DMS53 treated with DMSO at 0.1 percent for 48 hours (cell line): Measurements from ENCODE around the gene RANBP3.
"Not testable (repeated sequence)": the region's sequence is repeated elsewhere in the genome, so short reads cannot be mapped to it uniquely, and the experiment has no call there.

Experiments used
- DNase-seq: peaks from one replicate; lab custom pipeline; 2025; ENCODE audit not compliant: unreplicated experiment; lab: John Stamatoyannopoulos, UW

RANBP3 gene

GRCh38 chr19:5977785-5978605, at the start of gene RANBP3:
RANBP3 (minus strand) TSS chr19:5978140; CDS start chr19:5978082, 58 bp downstream.
- DNase-seq, result peak; percentile 95

- no peak for DNase-seq
Observed at GRCh38 chr19:6026390-6027227, 48.7 kb upstream of the RANBP3 start.

- not testable (repeated sequence) for DNase-seq
Observed at GRCh38 chr19:6024756-6025155, 46.8 kb upstream of the RANBP3 start.

GRCh38 chr19:6023936-6024335, 46.0 kb upstream of the RANBP3 start:
- DNase-seq, result no peak

GRCh38 chr19:6023085-6023682, 45.2 kb upstream of the RANBP3 start:
- DNase-seq, result no peak

GRCh38 chr19:6022570-6023064, 44.7 kb upstream of the RANBP3 start:
- no peak for DNase-seq

- DNase-seq, result peak; percentile 64
Observed at GRCh38 chr19:6021878-6022569, 44.1 kb upstream of the RANBP3 start.

GRCh38 chr19:6020972-6021805, 43.2 kb upstream of the RANBP3 start:
- DNase-seq, result peak; percentile 66

GRCh38 chr19:6020166-6020882, 42.4 kb upstream of the RANBP3 start:
- DNase-seq, result peak; percentile 85

- no peak for DNase-seq
Observed at GRCh38 chr19:6018786-6019185, 40.8 kb upstream of the RANBP3 start.

- DNase-seq, result no peak
Observed at GRCh38 chr19:6017576-6017975, 39.6 kb upstream of the RANBP3 start.

GRCh38 chr19:6015841-6016545, 38.1 kb upstream of the RANBP3 start:
- no peak for DNase-seq

GRCh38 chr19:6014551-6015135, 36.7 kb upstream of the RANBP3 start:
- DNase-seq, result no peak

GRCh38 chr19:6012426-6013170, 34.7 kb upstream of the RANBP3 start:
- DNase-seq, result no peak

GRCh38 chr19:6011794-6012193, 33.9 kb upstream of the RANBP3 start:
- DNase-seq, result no peak

GRCh38 chr19:6011206-6011605, 33.3 kb upstream of the RANBP3 start:
- no peak for DNase-seq

- DNase-seq, result no peak
Observed at GRCh38 chr19:6010107-6010506, 32.2 kb upstream of the RANBP3 start.

GRCh38 chr19:6007866-6008265, 29.9 kb upstream of the RANBP3 start:
- DNase-seq, result no peak
